ENCODE results near the gene PLEKHH3.
A peak's percentile ranks its signal among the peaks of the same experiment; 100 is the strongest.
"Not testable (repeated sequence)": the region's sequence is repeated elsewhere in the genome, so short reads cannot be mapped to it uniquely, and the experiment has no call there.

The PLEKHH3 gene

GRCh38 chr17:42673885-42674754 is 2.7 kb downstream of the PLEKHH3 start:
- DNase-seq: peak in 13 of 51 donors; percentile 12 to 38 (median 22)

- no peak for DNase-seq
These were observed 3.4 kb downstream of the PLEKHH3 start for GRCh38 chr17:42673266-42673884.

DNA sequence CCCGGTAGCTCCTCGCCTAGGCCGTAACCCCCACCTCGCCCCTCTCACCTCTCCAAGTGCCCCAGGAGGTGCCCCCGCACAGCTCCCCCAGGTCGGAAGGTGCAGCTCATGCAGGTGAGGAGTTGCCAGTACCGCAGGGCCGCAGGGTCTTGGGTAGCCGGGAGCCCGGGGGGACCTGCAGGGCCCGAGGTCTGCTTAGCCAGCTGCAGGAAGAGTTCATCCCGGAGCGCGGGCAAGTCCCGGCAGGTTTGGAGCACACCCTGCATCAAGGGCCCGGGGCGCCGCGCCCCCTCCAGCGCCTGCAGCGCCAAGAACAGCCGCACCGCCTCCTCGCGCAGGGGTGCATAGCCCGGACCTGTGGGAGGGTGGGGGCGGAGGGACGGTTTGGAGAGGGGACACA is 4.8 kb downstream of the PLEKHH3 start:
- no peak for DNase-seq

GRCh38 chr17:42670789-42671657 is 5.8 kb downstream of the PLEKHH3 start:
- DNase-seq: no peak

GRCh38 chr17:42669977-42670788 is 6.6 kb downstream of the PLEKHH3 start:
- DNase-seq: no peak

DNA sequence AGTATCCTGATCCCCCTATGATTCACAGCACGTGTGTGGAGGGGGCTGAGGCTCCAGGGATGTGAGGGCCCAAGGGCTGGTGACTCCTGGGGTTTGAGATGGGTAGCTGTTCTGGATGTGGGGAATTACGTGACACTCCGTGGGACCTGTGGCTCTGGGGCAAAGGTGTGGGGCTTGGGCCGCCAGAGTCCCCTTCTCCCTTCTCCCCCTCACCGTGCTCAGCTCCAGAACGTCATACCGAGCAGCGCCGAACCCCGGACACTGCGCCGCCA is 7.2 kb downstream of the PLEKHH3 start:
- no peak for DNase-seq

- peak in 6 of 51 donors; percentile 17 to 45 (median 30) for DNase-seq
These were observed 9.5 kb downstream of the PLEKHH3 start for GRCh38 chr17:42667088-42667951.

- DNase-seq: not testable (repeated sequence)
These were observed 10.7 kb downstream of the PLEKHH3 start for GRCh38 chr17:42666126-42666525.

DNA sequence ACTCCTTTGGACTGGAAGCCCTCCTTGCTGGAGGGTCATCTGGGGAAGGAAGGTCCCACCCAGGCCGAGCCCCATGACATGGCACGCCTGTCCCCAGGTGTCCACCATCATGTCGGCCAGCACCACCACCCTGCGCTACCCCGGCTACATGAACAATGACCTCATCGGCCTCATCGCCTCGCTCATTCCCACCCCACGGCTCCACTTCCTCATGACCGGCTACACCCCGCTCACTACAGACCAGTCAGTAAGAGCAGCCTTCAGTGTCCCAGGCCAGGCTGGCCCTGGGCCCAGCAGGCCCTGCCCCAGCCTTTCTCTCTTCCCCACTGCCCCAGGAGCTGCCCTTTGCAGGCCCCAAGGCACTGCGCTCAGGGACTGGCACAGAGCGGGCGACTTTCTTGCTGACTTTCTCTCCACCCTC is 11.2 kb downstream of the PLEKHH3 start:
- no peak for DNase-seq

GRCh38 chr17:42660692-42661345 is 16.0 kb downstream of the PLEKHH3 start:
- DNase-seq: no peak

DNA sequence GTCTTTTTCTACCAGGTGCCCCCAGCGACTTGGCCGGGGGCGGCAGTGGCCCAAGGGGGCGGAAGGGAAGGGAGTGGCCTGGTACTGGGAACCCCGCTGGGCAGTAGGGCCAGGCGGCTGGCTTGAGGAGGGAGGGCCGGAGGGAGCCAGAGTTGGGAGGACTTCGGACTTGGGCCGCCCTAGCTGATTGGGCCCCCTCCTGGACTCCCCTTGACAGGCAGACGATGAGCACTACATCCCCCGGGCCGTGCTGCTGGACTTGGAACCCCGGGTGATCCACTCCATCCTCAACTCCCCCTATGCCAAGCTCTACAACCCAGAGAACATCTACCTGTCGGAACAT is 16.9 kb downstream of the PLEKHH3 start:
- DNase-seq: not testable (repeated sequence)

- DNase-seq: peak; percentile 21 to 95 (median 80)
These were observed 17.5 kb downstream of the PLEKHH3 start, which contains the start of gene TUBG2 for GRCh38 chr17:42659079-42659931. TUBG2 (plus strand) TSS chr17:42659284; CDS start chr17:42659504, 220 bp downstream.

DNA sequence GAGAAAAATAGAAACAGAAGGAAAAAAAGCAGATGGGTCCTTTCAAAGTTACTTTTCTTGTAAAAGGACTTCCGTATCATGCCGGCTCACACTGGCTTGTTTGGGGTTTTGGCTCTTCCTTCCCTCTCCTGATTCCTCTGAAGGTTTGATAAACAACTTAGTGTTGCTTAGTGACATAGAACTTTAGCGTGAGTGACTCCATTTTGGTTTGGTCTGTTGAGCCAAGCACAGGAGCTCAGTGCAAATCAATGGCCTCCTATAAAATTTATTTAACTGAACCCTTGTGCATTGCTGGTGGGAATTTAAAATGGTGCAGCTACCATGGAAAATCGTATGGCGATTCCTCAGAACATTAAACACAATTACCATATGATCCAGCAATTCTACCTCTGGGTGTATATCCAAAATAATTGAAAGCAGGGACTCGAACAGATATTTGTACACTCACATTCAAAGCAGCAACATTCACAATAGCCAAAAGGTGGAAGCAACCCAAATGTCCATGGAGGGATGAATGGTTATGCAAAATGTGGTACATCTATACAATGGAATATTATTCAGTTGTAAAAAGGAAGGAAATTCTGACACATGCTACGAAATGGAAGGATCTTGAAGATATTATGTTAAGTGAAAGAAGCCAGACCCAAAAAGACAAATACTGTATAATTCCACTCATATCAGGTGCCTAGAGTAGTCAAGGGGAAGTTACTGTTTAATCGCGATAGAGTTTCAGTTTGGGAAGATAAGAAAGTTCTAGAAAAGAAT is 18.8 kb downstream of the PLEKHH3 start:
- no peak for DNase-seq

GRCh38 chr17:42655528-42655927 is 21.3 kb downstream of the PLEKHH3 start:
- no peak for DNase-seq

DNA sequence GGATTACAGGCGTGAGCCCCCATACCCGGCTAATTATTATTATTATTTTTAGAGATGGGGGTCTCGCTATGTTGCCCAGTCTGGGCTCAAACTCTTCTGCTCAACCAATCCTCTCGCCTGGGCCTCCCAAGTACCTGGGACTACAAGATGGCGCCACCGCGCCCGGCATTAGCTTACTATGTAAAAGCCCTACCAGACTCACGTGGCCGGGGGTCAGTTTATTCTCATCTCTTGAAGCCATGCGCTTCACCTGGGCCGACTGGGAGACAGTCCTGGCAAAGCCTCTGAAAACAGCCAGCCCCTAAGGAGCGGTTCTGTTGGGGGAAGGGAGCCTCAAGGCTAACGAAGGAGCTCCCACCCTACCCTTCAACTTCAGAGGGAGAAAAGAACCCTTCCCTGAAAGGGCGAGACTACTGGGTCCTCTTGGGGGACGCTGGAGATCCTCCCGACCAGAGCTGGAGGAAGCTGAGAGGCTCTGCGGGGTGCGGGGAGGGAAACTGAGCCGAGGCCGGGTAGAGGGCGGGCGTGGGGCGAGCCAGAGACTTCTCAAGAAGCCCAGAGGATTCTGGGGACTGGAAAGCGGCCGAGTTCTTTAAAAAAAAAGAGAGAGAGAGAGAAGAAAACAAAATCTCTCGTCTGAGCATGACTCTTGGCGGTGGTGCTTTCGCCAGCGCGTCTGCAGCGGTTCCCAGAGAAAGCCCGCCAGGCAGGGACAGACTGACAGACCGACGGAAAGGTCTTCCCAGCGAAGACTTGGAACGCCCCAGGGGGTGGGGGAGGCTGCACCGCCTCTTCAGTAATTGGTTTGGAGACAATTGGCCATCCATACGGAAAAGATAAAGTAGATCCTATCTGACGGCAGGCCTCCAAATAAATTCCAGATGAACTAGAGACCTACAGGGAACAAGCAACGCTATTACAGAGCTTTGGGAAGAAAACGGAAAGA is 23.3 kb downstream of the PLEKHH3 start:
- peak in 35 of 51 donors; percentile 8 to 74 (median 46) for DNase-seq

DNA sequence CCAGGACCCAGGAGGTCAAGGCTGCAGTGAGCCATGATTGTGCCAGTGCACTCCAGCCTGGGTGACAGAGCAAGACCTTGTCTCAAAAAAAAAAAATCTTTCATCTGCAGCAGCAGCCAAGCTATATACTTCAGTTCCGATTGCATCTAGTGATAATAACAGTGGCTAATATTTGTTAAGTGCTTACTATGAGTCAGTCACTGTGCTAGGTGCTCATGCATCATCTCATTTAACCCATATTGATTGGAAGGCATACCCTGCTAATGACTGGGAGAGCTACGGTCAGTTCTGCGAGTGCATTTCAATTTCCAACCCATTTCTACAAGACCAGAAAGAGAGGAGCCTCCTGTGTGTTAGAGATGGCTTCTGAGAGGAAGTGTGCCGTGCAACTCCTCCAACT is 25.4 kb downstream of the PLEKHH3 start:
- DNase-seq: no peak

DNA sequence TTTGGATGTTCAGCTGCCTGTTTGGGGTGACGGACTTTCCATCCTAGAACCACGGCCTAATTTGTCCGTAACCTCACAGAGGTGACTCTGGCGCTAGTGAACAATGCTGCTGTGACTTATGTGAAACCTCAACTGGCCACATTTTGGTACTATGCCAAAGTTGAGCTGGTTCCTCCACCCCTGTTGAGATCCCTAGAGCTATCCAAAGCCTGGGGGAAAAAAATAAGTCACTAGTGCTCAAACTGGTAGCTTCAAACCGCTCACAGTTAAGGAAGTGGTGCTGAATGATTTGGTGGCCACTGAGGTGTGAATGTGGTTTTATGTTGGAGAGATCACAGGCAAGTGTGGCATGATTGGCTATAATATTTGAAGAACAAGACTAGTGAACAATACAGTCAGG is 29.0 kb downstream of the PLEKHH3 start:
- DNase-seq: no peak
